ENCODE measurements around the gene ITIH4.

Gene ITIH4

DNA sequence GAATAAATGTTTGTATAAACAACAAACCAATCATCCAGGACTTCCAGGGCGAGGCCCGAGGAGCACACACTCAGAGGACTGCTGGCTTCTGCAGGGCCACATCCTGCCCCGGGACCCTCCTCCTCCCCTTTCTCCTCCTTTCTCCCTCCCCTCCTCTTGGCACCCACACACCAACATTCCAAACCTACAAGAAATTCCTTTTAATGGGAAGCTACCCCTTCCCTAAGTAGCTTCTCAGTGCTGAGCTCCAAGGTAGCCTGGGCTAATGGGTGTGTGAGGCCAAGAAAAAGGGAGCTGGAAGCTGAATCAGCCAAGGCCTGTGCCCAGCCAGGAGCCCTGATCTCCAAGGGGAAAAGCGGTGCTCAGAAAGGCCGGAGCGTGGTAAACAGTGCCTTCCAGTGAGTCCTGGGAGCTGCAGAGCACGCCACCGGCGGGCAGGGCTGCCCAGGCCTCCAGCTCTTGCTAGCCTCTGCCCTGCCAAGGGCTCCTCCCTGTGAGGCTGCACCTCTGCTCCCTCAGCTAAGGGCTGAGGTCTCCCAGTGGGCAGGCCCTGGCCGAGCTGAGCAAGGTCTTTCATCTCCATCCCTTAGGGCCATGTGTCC, 32.0 kb downstream of the ITIH4 start:
- DNase-seq (ENCODE audit: low read depth): no peak

DNA sequence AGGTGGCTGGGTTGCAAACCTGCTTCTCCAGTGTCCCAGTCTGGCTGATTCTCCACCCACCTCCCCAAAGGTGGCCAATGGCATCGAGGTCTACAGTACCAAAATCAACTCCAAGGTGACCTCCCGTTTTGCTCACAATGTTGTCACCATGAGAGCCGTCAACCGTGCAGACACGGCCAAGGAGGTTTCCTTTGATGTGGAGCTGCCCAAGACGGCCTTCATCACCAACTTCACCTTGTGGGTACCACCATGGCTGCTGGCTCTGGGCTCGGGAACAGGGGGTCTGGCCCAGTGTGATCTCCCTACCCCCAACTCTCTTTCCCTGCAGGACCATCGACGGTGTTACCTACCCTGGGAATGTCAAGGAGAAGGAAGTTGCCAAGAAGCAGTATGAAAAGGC, 34.1 kb downstream of the ITIH4 start:
- DNase-seq (ENCODE audit: low read depth): no peak

DNA sequence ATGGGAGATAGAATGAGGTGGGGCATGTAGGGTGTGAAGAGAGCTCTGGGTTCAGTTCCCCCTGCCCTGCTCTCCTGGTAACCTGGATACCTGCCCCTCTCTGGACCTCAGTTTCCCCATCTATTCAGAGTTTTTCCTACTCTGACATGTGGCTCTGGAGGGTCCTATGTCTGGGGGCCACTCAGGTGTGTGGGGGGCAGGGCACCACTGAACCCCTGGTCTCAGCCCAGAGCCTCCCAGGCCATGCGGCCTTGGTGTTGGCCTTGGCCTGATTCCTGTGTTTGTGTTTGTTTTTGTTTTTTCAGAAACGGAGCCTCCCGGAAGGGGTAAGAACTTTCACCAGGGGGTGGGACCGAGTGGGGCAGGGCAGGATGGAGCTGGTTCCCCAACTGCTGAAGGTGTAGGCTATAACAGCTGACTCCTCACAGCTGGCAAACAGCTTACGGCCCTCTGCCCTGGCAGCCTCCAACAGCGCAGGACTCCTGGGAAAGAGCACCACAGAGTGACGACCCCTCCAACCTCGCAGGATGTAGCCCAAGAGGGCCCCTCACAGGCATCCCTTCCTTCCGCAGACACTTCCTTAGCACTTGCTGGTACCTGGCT, 35.1 kb downstream of the ITIH4 start:
- DNase-seq (ENCODE audit: low read depth): no peak

DNA sequence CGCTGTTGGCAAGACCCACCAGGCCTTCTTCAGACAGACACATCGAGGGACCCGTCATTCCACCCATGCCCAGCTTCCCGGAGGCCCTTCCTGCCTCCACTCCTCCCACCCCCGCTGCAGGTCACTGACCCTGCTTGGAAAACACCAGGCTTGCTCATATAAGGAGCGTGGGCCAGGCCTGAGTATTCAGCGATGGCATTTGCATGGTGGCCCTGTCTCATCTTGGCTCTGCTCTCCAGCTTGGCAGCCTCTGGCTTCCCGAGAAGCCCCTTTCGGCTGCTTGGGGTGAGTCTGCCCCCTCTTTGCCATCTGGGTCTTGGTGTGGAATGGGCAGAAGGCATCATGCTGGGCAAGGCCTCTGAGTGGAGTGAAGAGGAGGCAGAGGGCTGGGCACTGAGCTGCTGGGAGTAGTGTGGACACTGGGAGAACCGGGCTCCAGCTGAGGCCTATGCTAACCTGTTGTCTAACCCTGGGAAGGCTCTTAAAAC, 35.8 kb downstream of the ITIH4 start, which contains the start of gene ITIH3:
TSS of gene ITIH3 (plus strand) at position 185 of the 488 bp plus-strand sequence. CDS start at position 193, 8 bp downstream.
- no peak for DNase-seq (ENCODE audit: low read depth)

DNA sequence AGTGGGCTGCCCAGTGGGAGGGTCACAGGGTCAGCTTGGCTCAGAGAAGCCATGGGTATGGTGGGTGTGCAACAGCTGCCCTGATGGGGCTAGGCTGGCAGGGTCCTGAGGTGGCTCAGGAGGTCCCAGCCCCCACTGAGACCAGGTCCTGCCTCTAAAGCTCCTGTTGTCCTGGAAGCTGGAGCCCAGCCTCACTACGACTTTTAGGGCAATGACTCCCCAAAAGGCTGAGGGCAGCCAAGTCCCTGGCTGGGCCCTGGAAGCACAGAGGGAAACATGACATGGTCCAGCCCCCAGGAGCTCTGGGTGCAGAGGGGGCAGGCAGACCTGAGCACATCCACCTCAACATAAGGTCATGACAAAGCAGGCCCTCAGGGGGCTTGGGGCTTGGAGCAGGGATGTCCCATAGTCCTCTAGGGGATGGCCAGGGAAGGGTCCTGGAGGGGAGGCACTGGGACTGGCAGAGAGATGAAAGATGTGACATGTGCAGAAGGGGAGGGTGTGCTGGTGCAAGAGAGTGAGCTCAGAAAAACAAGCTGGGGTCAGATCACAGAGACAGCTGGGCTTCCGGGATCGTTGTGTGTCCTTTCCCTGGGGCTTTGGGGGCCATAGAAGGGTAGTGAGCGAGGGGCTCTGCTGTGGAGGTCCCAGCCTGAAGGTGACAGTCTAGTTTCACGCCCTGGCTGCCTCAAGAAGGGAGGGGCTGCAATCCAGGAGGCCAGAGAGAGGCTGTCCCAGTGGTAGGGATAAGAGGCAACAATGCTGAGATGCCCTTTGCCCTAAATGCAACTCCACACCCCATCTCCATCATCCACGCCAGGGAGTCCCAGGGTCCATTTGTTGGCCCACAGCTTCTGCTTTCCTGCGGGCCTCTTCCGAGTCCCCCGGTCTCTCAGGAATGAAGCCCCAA, 36.5 kb downstream of the ITIH4 start:
- DNase-seq (ENCODE audit: low read depth): no peak

DNA sequence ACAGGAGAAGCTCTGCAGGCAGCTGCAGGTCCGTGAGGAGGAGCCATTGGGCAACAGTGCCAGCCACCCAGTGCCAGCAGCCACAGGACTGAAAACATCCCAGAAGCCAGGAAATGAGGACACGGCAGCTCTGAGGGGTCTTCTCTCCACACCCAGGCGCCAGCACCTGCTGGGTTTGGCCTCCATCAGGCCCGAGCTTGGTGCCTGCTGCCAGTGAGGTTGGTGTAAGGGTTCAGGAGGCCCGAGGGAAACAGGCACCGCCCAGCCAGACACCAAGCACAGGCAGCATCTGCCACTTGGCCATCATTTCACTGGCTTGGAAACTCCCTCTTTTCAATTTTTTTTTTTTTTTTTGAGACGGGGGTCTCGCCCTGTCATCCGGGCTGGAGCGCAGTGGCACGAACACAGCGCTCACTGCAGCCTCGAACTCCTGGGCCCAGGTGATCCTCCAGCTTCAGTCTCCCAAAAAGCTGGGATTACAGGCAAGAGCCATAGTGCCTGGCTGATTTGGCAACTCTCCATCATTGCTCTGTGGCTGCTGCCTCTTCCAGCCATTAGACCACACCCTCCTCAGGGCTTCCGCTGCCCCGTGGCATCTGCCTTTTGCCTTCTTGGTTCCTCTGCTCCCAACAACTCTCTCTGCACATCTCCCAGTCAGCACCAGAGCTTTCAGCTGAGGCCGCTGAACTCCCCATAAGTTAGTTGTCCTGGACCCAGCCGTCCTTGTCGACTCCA, 37.3 kb downstream of the ITIH4 start:
- no peak for DNase-seq (ENCODE audit: low read depth)

DNA sequence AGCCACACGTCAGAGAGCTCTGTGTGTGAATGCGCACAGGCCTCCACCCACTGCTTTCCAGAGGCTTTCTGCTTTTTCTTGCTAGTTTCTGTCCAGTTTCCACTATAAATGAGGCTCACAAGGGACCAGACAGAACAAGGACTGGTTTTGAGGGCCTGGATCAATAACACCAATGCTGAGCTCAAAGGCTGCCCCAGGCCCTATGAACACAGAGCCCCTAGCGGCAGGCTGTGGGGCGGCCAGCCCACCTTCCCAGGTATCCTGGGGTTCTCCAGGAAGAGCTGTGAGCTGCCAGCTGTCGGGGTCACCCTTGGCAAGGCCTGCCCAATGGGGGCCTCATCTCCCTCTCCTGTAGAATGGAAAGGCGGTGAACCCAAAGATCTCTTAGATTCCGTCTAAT, 38.1 kb downstream of the ITIH4 start:
- DNase-seq (ENCODE audit: low read depth): no peak

DNA sequence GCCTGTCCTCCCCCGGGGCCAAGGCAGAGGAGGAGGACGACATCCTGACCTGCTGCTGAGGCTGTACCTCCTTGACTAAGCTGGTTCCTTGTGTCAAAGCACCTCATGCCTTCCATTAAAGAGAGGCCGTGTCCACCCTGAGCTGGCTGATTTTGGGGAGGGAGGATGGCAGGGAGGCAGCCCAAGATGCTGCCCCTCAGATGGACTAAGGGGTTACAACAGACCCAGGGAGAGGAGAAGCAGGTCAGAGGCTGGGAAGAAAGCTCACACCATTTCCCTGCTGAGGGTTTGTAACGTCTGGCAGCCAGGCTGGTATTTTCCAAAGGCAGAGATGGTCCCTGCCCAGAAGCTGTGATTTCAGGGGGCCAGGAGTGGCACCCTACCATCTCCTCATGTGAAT, 38.5 kb downstream of the ITIH4 start:
- no peak for DNase-seq (ENCODE audit: low read depth)

DNA sequence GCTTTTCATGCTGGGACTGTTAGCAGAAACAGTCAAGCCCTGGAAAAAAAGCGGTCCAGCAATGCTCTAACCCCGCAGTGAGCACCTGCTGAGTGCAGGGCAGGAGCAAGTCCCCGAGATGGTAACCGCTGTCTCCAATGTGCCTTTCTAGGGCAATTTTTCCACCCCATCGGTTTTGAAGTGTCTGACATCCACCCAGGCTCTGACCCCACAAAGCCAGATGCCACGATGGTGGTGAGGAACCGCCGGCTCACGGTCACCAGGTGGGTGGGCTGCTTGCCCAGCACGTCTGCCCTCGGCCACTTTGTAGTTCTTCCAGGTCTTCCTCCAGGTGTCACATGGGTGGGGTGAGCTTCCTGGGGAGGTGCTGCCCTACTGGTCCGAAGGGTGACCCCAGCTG, 39.1 kb downstream of the ITIH4 start:
- no peak for DNase-seq (ENCODE audit: low read depth)

DNA sequence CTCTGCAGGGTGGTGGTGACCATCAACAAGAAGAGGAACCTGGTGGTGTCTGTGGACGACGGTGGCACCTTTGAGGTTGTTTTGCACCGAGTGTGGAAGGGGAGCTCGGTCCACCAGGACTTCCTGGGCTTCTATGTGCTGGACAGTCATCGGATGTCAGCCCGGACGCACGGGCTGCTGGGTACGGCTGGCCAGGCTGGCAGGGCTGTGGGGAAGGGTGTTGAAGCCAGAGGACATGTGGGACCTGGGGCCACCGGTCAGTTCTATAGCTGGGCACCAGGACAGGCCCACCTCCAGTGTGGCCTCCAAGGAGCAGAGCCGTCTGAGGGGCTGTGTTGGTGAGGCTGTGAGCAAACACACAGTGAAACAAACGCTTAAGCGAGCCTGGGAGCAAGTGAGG, 39.7 kb downstream of the ITIH4 start:
- DNase-seq (ENCODE audit: low read depth): no peak

DNA sequence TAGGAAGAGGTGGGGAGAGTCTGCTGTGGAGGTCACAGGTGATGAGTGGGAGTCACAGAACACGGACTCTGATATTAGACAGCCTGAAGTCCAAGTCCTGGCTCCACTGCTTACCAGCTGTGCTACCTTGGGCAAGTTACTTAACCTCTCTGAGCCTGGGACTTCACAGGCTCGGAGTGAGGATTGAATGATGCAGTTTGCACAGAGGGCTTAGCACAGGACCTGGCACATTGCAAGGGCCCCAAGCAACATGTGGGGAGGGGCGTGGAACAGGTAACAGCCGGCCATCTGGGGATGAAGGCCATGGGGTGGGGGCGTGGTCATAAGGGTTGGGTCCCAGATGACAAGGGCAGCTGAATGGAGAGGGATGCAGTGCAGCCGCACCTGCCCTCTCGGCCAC, 40.1 kb downstream of the ITIH4 start:
- no peak for DNase-seq (ENCODE audit: low read depth)

DNA sequence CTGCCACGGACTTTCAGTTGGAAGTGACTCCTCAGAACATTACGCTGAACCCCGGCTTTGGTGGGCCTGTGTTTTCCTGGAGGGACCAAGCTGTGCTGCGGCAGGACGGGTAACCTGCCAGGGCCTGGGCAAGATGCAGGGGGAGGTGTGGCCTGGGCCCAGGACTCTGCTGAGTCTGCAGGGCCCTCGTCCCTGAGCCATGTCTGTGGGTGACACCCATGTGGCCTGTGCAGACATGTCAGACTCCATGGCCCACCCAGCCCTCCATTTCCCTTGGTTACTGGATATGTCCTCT, 40.8 kb downstream of the ITIH4 start:
- no peak for DNase-seq (ENCODE audit: low read depth)

DNA sequence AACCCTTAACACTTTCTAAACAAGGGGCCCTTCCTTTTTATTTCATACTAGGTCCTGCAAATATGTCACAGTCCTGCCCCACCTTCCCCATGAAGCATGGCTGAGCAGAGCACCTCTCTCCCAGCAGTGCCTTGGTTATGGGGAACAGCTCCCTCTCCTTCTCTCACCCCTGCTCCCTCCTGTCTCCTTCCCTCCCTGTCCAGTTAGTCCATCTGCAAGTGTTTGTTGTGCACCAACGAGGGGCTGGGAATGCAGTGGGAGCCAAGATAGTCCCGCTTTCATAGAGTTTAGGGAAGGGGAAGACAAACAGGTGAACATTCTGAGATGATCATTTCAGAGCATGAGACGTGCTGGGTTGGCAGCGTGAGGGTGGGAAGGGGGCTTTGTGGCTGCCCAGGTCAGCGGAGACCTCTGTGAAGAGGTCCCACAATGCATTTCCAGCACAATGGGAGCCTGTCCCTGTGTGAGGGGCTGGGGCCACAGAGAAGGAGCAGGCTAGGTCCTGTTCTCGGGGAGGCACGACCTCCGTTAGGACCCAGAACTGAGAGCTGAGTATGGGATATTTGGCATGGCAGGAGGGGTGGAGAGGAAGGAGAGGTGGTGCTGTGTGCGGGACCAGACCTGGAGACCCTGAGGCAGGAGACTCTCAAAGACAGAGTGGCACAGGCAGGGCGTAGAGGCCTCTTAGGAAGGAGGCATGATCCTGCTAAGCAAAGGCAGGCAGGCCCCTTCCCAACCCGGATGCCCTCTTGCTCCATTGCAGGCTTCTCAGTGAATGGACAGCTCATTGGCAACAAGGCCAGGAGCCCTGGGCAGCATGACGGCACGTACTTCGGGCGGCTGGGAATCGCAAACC, 41.4 kb downstream of the ITIH4 start:
- no peak for DNase-seq (ENCODE audit: low read depth)

DNA sequence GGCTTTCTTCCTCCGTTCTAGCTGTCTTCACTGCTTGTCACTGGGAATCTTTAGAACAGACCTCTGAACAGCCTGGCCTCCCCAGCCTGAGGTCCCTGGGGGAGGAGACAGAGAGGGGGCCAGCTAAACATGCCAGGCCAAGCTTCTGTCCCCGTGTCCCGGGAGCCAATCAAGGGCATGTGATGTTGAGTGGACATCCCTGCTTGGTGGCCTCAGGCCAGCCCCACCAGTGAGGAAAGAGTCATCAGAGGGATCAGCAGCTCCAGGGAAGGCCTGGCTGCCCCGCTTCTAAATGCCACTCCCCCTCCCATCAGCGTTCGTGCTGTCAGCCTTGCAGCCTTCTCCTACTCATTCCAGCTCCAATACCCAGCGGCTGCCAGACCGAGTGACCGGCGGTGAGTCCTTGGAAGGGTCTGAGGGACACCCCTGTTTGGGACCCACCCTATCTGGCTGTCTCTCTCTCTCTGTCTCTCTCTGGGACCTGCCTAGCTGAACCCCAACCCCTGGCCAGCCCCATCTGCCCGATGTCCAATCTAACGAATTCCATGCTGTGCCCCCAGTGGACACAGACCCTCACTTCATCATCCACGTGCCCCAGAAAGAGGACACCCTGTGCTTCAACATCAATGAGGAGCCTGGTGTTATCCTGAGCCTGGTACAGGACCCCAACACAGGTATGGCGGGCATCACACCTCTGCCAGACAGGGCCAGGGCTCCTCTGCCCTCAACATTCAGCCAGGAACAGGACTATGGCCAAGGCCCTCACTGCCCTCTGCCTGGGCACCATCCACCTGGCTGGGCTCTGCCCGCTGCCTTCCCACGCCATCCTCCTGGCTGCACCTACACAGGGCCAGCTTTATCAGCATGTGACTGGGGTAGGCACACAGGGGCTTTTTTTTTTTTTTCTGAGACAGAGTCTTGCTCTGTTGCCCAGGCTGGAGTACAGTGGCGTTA, 42.5 kb downstream of the ITIH4 start:
- DNase-seq (ENCODE audit: low read depth): no peak

DNA sequence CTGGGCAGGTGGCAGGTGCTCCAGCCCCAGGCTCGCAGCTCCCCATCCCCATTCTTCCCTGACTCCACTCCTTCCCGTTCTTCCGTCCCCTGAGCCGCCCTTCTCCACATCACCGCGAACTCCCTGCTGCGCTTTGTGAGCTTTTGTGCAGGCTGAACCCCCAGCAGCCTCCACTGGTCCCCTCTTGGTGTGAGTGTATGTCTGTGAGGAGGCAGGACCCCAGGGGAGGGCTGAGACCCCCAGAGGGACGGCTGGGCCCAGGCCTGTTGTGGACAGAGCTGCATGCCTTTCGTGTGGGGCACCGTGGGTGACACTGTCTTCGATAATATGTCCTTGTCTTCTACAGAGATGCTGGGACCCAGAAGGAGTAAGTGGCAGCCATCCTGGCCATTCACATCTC, 43.2 kb downstream of the ITIH4 start:
- DNase-seq (ENCODE audit: low read depth): no peak

DNA sequence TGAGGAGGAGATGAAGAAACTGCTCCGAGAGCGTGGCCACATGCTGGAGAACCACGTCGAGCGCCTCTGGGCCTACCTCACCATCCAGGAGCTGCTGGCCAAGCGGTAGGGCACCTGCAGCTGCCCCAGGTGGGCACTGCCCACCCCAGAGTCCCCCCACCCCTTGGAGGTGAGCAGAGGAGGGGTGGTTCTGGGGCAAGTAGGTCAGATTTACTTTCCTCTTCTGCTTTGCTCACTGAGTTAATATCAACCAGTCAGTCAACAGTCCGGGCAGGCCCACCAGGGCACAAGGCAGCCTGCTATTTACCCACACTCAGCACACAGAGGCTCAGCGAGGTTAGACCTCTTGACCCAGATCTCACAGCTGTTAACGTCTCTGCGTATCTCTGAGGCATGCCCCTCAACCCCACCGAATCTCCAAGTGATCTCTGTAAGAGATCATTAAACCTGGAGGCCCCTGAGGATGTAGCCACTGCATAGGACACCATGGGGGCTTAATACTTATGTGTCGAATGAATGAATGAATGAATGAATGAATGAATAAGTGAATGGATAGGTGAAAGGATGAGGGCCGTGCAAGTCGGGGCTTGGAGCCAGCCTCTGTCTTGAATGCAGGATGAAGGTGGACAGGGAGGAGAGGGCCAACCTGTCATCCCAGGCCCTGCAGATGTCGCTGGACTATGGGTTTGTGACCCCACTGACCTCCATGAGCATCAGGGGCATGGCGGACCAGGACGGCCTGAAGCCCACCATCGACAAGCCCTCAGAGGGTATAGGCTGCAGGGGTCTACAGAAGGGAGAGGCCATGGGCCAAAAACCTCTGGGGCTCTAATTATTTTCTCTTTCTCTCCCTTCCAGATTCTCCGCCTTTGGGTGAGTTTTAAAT, 43.9 kb downstream of the ITIH4 start:
- no peak for DNase-seq (ENCODE audit: low read depth)

DNA sequence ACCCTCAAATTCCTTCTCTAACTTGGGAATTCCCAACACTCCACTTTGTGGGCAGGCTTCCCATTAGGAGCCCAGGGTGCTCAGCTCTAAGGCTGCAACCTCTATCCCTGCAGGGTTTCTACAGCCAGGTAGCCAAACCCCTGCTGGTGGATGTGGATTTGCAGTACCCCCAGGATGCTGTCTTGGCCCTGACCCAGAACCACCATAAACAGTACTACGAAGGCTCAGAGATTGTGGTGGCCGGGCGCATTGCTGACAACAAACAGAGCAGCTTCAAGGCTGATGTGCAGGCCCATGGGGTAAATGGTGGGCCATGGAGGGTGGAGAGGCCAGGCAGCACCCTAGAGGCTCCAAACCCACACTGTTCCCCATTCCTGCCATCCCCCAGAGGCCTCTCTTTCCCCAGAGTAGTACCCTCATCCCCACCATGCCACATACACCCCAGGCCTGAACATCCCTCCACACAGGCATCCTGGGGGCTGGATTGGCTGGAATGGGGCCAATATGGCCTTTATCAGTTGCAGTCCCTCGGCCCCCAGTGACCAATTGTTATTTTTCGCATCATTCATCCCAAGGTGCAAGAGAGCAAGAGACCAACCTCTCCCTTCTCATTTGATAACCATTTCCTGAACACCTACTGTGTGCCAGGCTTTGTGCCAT, 45.4 kb downstream of the ITIH4 start:
- no peak for DNase-seq (ENCODE audit: low read depth)

DNA sequence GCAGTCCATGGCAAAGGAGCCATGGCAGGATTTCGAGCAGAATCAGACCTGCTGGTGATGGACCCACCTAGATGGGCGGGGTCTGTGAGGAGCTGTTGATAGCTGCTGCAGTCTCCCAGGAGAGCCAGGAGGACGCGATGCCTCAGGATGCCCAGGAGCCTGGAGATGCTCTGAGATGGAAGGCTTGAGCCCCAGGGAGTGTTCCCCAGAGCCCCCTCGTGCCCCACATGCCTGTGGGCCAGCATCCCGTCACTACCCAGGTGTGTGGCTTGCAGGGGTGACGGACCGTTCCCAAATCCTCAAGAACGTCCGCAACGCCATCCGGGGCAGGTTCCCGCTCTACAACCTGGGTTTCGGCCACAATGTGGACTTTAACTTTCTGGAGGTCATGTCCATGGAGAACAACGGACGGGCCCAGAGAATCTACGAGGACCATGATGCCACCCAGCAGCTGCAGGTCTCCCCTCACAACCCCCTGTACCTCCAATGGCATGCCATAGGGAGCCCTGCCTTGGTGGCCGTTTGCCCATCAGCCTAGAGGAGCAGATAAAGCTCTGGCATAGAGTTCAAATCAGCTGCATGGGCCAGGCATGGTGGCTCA, 46.4 kb downstream of the ITIH4 start:
- DNase-seq (ENCODE audit: low read depth): no peak

DNA sequence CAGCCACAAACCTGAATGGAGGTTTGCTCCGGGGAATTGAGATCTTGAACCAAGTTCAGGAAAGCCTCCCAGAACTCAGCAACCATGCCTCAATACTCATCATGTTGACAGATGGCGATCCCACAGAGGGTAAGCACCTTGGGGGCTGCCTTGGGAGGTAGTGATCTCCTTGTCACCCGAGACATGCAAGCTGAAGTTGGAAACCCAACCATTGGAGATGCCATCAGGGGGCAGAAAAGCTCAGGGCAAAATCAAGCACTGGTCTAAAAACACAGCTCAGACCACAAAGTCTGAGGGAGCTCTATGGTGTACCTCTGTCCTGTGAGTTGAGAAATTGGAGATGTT, 47.3 kb downstream of the ITIH4 start:
- no peak for DNase-seq (ENCODE audit: low read depth)

All from fibroblast of the conjunctiva (primary cell).